OCI-LY7 (cell line): ENCODE results near the gene RBM18. TPM values are rescaled to one million over a fixed set of nuclear protein-coding genes. Genes with fewer than 3 reads are reported as not detected.

Experiments used
- BruUV-seq: library from RNA; stranded (reverse); fragments of 400-500 nt; replicated peaks from 2 replicates; lab custom pipeline; 2021; lab: Mats Ljungman, UMichigan
- CTCF ChIA-PET: fragments of 300-600 bp; sonication (Branson Sonifier 250); formaldehyde crosslinking; loops from one replicate; lab custom pipeline; 2022; ENCODE audit warnings: antibody characterized with exemption; ENCODE audit not compliant: unreplicated experiment; lab: Charles Lee
- POLR2A ChIA-PET: fragments of 300-600 bp; sonication (Branson Sonifier 250); formaldehyde crosslinking; loops from one replicate; lab custom pipeline; 2022; ENCODE audit warnings: antibody characterized with exemption; lab: Charles Lee
- DNase-seq: peaks from one replicate; pipeline ENCODE4 v3.0.0-alpha.2; 2015; ENCODE audit warnings: low spot score
- H2AFZ ChIP-seq: fragments of 200-600 bp; sonication (generic), shearing (Covaris generic); 2 replicates; pipeline ENCODE4 v1.6.1; 2014; ENCODE audit warnings: mild to moderate bottlenecking, antibody characterized with exemption, low read length, moderate library complexity
- H3K27ac ChIP-seq: fragments of 200-600 bp; sonication (generic); 2 replicates; pipeline ENCODE4 v1.5.1; 2014; ENCODE audit warnings: mixed run types, low read depth, mild to moderate bottlenecking, moderate library complexity, low read length, inconsistent platforms; ENCODE audit not compliant: poor library complexity, severe bottlenecking
- H3K36me3 ChIP-seq: fragments of 200-600 bp; sonication (generic); 2 replicates; pipeline ENCODE4 v1.6.1; 2014; ENCODE audit warnings: mild to moderate bottlenecking, antibody characterized with exemption, low read length, moderate library complexity, mixed read lengths; ENCODE audit not compliant: insufficient read depth
- H3K4me1 ChIP-seq: fragments of 200-600 bp; sonication (generic); 2 replicates; pipeline ENCODE4 v1.5.1; 2014; ENCODE audit warnings: mild to moderate bottlenecking, low read length; ENCODE audit not compliant: insufficient read depth, poor library complexity, severe bottlenecking
- H3K4me2 ChIP-seq: fragments of 200-600 bp; sonication (generic); 2 replicates; pipeline ENCODE4 v1.6.1; 2014; ENCODE audit warnings: mild to moderate bottlenecking, low read length
- H3K4me3 ChIP-seq: fragments of 200-600 bp; sonication (generic); 2 replicates; pipeline ENCODE4 v1.5.1; 2014; ENCODE audit warnings: mild to moderate bottlenecking, low read depth, low read length; ENCODE audit not compliant: poor library complexity, severe bottlenecking
- H3K79me2 ChIP-seq: fragments of 200-600 bp; sonication (generic); 2 replicates; pipeline ENCODE4 v1.6.1; 2016; ENCODE audit warnings: low read depth, mild to moderate bottlenecking, low read length, moderate library complexity, mixed read lengths; ENCODE audit not compliant: insufficient read depth
- H3K9me2 ChIP-seq: fragments of 200-600 bp; sonication (generic); 2 replicates; pipeline ENCODE4 v1.6.1; 2016; ENCODE audit warnings: mild to moderate bottlenecking, low read length, mixed read lengths; ENCODE audit not compliant: insufficient read depth
- H3K9me3 ChIP-seq: fragments of 200-600 bp; sonication (generic); 2 replicates; pipeline ENCODE4 v1.6.1; 2014; ENCODE audit warnings: mild to moderate bottlenecking, mixed run types, low read length, mixed read lengths
- H4K20me1 ChIP-seq: fragments of 200-600 bp; sonication (generic); 2 replicates; pipeline ENCODE4 v1.6.1; 2014; ENCODE audit warnings: mild to moderate bottlenecking, antibody characterized with exemption, low read length, moderate library complexity, mixed read lengths; ENCODE audit not compliant: insufficient read depth
- EZH2phosphoT487 ChIP-seq: fragments of 200-600 bp; sonication (generic); IDR thresholded peaks from 2 replicates; pipeline ENCODE4 v1.6.1; 2018; ENCODE audit warnings: low read depth, borderline replicate concordance, mild to moderate bottlenecking, mixed run types, antibody characterized with exemption, low read length, moderate library complexity, mixed read lengths
- intact Hi-C: fragments of 100-400 bp; cut with micrococcal nuclease; formaldehyde crosslinking; loops from one replicate; pipeline ENCODE4 v1.10.0; 2022; ENCODE audit not compliant: unreplicated experiment
- total RNA-seq, 2 experiments: library from RNA; depleted of rRNA in 1 of 2; stranded (reverse); fragments of >200 nt in 1 of 2; shearing (Covaris generic) in 1 of 2; gene quantifications; 2 replicates each; pipeline ENCODE4 v1.2.3, GENCODE V29; 2014 to 2022
- TF ChIP-seq, protein P1 (sequence below): fragments of 200-600 bp; sonication (generic); conservative IDR thresholded peaks from 2 replicates; pipeline ENCODE4 v1.5.1; 2014; ENCODE audit warnings: mild to moderate bottlenecking, antibody characterized with exemption, low read length, moderate library complexity, mixed read lengths

The RBM18 gene
- total RNA-seq, 2 experiments from 2014 or later: 8.3 to 22.2 TPM

DNA sequence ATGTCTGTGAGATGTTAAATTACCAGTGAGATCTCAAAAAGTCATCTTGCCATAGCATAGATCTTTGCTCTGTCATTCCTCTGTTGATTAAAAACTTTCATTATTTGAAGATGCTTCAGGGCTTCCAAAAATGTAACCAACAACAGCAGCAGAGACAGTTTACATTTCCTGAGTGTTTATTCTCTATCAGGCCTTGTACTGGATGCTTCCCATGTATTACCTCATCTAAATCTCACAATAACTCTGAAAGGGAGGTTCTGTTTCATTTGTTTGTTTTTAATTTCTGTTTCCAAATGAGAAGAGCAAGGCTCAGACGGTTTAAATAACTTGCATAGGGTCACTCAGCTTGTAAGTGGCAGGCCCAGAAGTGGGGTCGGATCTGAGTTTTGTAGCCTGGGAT is 45.2 kb upstream of the RBM18 start:
- intact Hi-C loops: no loop called here
- ChIA-PET CTCF (no interaction called here), POLR2A (no interaction called here)
- no peak for DNase-seq
- Histone ChIP-seq H3K4me2 (no peak overlapping the region), H3K79me2 (no peaks in the 10 kb centered on the region), H3K9me3 (no peaks in the 10 kb centered on the region), H3K4me1 (no peaks in the 10 kb centered on the region), H3K9me2 (no peaks in the 10 kb centered on the region), H4K20me1 (no peaks in the 10 kb centered on the region; the same call in 1 of the 2 replicates), H3K27ac (no peak overlapping the region), H3K4me3 (no peak overlapping the region), H3K36me3 (peaks cover 92% of the 10 kb centered on the region), H2AFZ (no peak overlapping the region)
- no TSS peak for BruUV-seq
- TF ChIP-seq, protein P1, sequence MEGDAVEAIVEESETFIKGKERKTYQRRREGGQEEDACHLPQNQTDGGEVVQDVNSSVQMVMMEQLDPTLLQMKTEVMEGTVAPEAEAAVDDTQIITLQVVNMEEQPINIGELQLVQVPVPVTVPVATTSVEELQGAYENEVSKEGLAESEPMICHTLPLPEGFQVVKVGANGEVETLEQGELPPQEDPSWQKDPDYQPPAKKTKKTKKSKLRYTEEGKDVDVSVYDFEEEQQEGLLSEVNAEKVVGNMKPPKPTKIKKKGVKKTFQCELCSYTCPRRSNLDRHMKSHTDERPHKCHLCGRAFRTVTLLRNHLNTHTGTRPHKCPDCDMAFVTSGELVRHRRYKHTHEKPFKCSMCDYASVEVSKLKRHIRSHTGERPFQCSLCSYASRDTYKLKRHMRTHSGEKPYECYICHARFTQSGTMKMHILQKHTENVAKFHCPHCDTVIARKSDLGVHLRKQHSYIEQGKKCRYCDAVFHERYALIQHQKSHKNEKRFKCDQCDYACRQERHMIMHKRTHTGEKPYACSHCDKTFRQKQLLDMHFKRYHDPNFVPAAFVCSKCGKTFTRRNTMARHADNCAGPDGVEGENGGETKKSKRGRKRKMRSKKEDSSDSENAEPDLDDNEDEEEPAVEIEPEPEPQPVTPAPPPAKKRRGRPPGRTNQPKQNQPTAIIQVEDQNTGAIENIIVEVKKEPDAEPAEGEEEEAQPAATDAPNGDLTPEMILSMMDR: no peak
- TF ChIP-seq EZH2phosphoT487: no peak

DNA sequence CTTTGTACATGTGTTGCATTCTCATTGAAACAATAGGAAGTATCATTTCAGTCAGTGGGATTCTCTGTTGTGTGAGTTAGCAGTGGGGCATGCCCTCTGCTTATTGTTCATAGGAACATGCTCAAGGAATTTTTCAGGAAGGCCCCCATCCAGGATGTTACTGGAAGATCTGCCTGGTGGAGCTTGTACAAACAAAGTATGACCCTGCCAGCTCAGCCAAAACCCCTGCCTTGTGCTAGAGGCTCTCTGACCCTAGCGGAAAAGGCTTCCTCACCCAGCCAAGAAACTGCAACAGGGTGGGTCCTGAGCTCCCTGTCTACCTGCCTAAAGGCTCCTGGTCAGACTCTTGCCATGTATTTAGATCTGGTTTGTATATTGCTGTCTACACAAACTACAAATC is 43.3 kb upstream of the RBM18 start:
- Histone ChIP-seq H3K79me2 (no peaks in the 10 kb centered on the region), H3K36me3 (peaks cover 89% of the 10 kb centered on the region), H3K27ac (no peak overlapping the region), H3K4me3 (no peak overlapping the region), H4K20me1 (no peaks in the 10 kb centered on the region; the same call in 1 of the 2 replicates), H2AFZ (no peak overlapping the region), H3K4me1 (no peaks in the 10 kb centered on the region), H3K9me3 (no peaks in the 10 kb centered on the region), H3K4me2 (no peak overlapping the region), H3K9me2 (no peaks in the 10 kb centered on the region)
- ChIA-PET POLR2A (no interaction called here), CTCF (no interaction called here)
- no peak for DNase-seq
- TF ChIP-seq, protein P1: no peak
- no peak for TF ChIP-seq EZH2phosphoT487
- BruUV-seq: no TSS peak
- intact Hi-C loops: no loop called here

DNA sequence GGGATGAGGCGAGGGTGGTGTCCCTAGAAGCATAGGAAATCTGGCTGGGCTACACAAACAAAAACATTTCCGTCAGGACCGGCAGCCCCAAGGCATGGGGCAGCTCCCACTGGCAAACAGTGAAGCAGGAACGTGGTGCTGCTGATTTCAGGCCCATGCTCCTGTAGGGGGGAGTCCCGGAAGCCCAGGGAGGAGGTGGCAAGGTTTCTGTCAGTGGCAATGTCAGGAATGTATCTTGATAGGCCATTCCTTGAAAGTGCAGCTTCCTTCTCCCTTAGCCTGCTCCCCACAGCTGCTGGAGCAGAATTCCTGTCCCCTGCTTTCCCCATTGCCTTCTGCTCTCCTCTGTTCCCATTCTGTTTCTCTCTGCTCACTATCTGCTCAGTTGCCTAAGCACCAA is 42.4 kb upstream of the RBM18 start:
- intact Hi-C loops: no loop called here
- Histone ChIP-seq H3K79me2 (no peaks in the 10 kb centered on the region), H3K9me3 (no peaks in the 10 kb centered on the region), H3K4me1 (no peaks in the 10 kb centered on the region), H3K27ac (no peak overlapping the region), H2AFZ (no peak overlapping the region), H4K20me1 (no peaks in the 10 kb centered on the region; the same call in 1 of the 2 replicates), H3K9me2 (no peaks in the 10 kb centered on the region), H3K4me2 (no peak overlapping the region), H3K4me3 (no peak overlapping the region), H3K36me3 (peaks cover 89% of the 10 kb centered on the region)
- TF ChIP-seq EZH2phosphoT487: no peak
- TF ChIP-seq, protein P1: no peak
- BruUV-seq: no TSS peak
- ChIA-PET POLR2A (interaction anchor here (0.5 kb wide), 1 partner anchor 9 kb away, joined by 3 read pairs; no protein-coding TSS in a partner anchor), CTCF (no interaction called here)
- DNase-seq: no peak
